ENCODE results near the gene PLB1. TPM values are rescaled to one million over a fixed set of nuclear protein-coding genes. Genes with fewer than 3 reads are reported as not detected.

PLB1 gene
- polyA plus RNA-seq, 1 donor from 2014 or later, result 2.8 TPM

- Histone ChIP-seq H3K27me3 (ENCODE audit: insufficient read depth, low read depth, low read length) (no peaks in the 10 kb centered on the region), H3K27ac (ENCODE audit: low read length) (no peak overlapping the region), H3F3A (ENCODE audit: insufficient read depth, low read length, poor library complexity, severe bottlenecking) (no peaks in the 10 kb centered on the region), H3K36me3 (ENCODE audit: insufficient read depth, low read length) (no peaks in the 10 kb centered on the region), H3K79me2 (replicated peaks; ENCODE audit: insufficient read depth, low read length) (no peaks in the 10 kb centered on the region), H3K9me3 (ENCODE audit: low read length) (no peaks in the 10 kb centered on the region), H3K4me2 (ENCODE audit: low read length) (no peak overlapping the region), H3K9ac (ENCODE audit: low read length) (no peak overlapping the region), H4K20me1 (ENCODE audit: insufficient read depth) (no peaks in the 10 kb centered on the region), H3K4me3 (ENCODE audit: low read length) (no peak overlapping the region), H3K9me2 (ENCODE audit: insufficient read depth, low read length) (no peaks in the 10 kb centered on the region), H2AFZ (ENCODE audit: low read depth, low read length) (no peak overlapping the region)
- TF ChIP-seq POLR2AphosphoS5 (IDR thresholded peaks at IDR 0.05) (no peak), EP300 (conservative IDR thresholded peaks at IDR 0.05; ENCODE audit: poor library complexity, severe bottlenecking) (no peak)
Measured at GRCh38 chr2:28511871-28512606, 16.2 kb downstream of the PLB1 start.

DNA sequence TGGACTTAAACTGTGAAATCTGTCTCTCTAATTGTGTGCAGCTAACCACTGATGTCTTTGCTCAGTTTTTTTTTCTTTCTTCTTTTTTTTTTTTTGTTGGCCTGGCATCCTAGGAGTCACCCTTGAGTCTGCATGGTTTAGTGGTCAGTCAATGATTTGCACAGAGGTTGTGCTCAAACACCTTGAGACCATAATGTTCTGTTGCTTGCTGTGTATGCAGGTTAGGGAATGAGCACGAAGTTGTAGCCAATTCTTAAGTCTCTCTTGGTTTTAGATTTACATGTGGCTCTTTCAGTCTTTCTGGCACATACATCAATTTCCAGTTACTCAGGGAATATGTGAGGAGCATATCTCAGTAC, 16.7 kb downstream of the PLB1 start:
- Histone ChIP-seq H3K9me3 (ENCODE audit: low read length) (no peaks in the 10 kb centered on the region), H3K4me3 (ENCODE audit: low read length) (no peak overlapping the region), H3F3A (ENCODE audit: insufficient read depth, low read length, poor library complexity, severe bottlenecking) (no peaks in the 10 kb centered on the region), H3K9ac (ENCODE audit: low read length) (no peak overlapping the region), H2AFZ (ENCODE audit: low read depth, low read length) (no peak overlapping the region), H3K27me3 (ENCODE audit: insufficient read depth, low read depth, low read length) (no peaks in the 10 kb centered on the region), H3K79me2 (replicated peaks; ENCODE audit: insufficient read depth, low read length) (no peaks in the 10 kb centered on the region), H4K20me1 (ENCODE audit: insufficient read depth) (no peaks in the 10 kb centered on the region), H3K36me3 (ENCODE audit: insufficient read depth, low read length) (no peaks in the 10 kb centered on the region), H3K9me2 (ENCODE audit: insufficient read depth, low read length) (no peaks in the 10 kb centered on the region), H3K4me2 (ENCODE audit: low read length) (no peak overlapping the region), H3K27ac (ENCODE audit: low read length) (no peak overlapping the region)
- TF ChIP-seq MXI1 (conservative IDR thresholded peaks at IDR 0.05; ENCODE audit: poor library complexity, severe bottlenecking) (no peak), RAD21 (conservative IDR thresholded peaks at IDR 0.05) (no peak), EP300 (conservative IDR thresholded peaks at IDR 0.05; ENCODE audit: poor library complexity, severe bottlenecking) (no peak), TAF1 (IDR thresholded peaks at IDR 0.05; ENCODE audit: low read depth) (no peak), EZH2 (IDR thresholded peaks at IDR 0.05; ENCODE audit: borderline replicate concordance, insufficient read depth, low read length, poor library complexity, severe bottlenecking) (no peak), SMC3 (conservative IDR thresholded peaks at IDR 0.05; ENCODE audit: poor library complexity) (no peak), POLR2AphosphoS5 (IDR thresholded peaks at IDR 0.05) (no peak)
- TF ChIP-seq, protein P1, sequence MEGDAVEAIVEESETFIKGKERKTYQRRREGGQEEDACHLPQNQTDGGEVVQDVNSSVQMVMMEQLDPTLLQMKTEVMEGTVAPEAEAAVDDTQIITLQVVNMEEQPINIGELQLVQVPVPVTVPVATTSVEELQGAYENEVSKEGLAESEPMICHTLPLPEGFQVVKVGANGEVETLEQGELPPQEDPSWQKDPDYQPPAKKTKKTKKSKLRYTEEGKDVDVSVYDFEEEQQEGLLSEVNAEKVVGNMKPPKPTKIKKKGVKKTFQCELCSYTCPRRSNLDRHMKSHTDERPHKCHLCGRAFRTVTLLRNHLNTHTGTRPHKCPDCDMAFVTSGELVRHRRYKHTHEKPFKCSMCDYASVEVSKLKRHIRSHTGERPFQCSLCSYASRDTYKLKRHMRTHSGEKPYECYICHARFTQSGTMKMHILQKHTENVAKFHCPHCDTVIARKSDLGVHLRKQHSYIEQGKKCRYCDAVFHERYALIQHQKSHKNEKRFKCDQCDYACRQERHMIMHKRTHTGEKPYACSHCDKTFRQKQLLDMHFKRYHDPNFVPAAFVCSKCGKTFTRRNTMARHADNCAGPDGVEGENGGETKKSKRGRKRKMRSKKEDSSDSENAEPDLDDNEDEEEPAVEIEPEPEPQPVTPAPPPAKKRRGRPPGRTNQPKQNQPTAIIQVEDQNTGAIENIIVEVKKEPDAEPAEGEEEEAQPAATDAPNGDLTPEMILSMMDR (IDR thresholded peaks at IDR 0.05; ENCODE audit: poor library complexity, severe bottlenecking), result no peak
- TF ChIP-seq, protein P2, sequence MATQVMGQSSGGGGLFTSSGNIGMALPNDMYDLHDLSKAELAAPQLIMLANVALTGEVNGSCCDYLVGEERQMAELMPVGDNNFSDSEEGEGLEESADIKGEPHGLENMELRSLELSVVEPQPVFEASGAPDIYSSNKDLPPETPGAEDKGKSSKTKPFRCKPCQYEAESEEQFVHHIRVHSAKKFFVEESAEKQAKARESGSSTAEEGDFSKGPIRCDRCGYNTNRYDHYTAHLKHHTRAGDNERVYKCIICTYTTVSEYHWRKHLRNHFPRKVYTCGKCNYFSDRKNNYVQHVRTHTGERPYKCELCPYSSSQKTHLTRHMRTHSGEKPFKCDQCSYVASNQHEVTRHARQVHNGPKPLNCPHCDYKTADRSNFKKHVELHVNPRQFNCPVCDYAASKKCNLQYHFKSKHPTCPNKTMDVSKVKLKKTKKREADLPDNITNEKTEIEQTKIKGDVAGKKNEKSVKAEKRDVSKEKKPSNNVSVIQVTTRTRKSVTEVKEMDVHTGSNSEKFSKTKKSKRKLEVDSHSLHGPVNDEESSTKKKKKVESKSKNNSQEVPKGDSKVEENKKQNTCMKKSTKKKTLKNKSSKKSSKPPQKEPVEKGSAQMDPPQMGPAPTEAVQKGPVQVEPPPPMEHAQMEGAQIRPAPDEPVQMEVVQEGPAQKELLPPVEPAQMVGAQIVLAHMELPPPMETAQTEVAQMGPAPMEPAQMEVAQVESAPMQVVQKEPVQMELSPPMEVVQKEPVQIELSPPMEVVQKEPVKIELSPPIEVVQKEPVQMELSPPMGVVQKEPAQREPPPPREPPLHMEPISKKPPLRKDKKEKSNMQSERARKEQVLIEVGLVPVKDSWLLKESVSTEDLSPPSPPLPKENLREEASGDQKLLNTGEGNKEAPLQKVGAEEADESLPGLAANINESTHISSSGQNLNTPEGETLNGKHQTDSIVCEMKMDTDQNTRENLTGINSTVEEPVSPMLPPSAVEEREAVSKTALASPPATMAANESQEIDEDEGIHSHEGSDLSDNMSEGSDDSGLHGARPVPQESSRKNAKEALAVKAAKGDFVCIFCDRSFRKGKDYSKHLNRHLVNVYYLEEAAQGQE (IDR thresholded peaks at IDR 0.05; ENCODE audit: borderline replicate concordance), result no peak

All from neural cell (in vitro differentiated cells).